ENCODE results near the gene KCNQ1OT1.

Gene KCNQ1OT1

DNA sequence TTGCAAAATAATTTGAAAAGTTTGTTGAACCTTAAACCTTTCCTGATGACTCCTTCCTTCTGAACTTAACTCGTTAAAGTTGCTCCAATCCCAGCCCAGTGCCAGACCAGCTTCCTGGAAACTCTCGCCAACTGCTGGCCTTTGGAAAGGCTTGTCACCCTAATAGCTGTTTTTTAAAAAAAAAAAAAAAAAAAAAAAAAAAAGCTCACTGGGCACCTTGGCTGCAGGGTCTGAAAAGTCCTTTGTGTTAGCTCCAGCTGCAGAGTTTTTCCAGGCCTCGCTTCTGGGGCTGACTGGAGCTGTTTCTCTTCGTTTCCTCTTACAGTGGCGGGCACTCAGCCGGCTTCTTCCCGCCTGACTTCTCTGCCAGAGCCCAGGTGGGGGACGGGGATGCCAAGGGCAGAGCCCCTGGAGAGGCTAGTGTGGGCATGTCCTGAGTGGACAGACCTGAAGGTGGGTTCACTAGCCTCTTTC lies 25.1 kb downstream of the KCNQ1OT1 start:
- in situ Hi-C loops (cut with MboI; ENCODE audit: low sequenced_read_pairs, unreplicated experiment), result no loop called here
- TF ChIP-seq, protein P1, sequence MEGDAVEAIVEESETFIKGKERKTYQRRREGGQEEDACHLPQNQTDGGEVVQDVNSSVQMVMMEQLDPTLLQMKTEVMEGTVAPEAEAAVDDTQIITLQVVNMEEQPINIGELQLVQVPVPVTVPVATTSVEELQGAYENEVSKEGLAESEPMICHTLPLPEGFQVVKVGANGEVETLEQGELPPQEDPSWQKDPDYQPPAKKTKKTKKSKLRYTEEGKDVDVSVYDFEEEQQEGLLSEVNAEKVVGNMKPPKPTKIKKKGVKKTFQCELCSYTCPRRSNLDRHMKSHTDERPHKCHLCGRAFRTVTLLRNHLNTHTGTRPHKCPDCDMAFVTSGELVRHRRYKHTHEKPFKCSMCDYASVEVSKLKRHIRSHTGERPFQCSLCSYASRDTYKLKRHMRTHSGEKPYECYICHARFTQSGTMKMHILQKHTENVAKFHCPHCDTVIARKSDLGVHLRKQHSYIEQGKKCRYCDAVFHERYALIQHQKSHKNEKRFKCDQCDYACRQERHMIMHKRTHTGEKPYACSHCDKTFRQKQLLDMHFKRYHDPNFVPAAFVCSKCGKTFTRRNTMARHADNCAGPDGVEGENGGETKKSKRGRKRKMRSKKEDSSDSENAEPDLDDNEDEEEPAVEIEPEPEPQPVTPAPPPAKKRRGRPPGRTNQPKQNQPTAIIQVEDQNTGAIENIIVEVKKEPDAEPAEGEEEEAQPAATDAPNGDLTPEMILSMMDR (IDR thresholded peaks at IDR 0.05; ENCODE audit: borderline replicate concordance, control extremely low read depth, extremely low read depth, insufficient read depth, missing control alignments), result no peak
- no peak for DNase-seq (ENCODE audit: low spot score)

DNA sequence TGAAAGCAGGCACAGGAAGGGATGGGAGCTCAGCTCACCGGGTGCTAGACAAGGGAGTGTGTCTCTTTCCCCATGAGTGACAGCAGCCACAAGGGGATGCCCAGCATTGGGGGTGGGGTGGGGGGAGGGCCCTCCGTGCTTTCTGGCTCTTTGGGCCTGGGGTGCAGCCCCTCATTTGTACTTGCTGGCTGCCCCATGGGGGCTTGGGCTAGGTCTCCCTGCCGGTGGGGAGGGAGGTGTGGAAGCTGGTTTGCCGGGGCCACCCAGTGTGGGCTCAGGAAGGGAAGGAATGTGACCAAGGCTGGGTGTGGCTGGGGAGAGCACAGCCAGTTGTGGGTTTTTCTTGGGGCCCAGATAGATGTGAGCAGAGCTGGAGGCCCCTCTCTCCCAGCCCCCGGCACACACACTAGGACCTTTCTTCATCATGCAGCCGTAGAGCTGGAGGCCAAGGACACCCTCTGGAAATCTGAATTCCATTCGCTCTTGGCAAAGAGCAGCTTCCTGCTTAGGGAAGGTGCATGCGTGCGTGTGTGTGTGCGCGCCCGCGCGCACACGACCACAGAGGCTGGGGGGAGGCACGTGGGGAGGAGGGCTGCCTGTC lies 25.8 kb downstream of the KCNQ1OT1 start:
- TF ChIP-seq, protein P1 (IDR thresholded peaks at IDR 0.05; ENCODE audit: borderline replicate concordance, control extremely low read depth, extremely low read depth, insufficient read depth, missing control alignments), result no peak
- in situ Hi-C loops (cut with MboI; ENCODE audit: low sequenced_read_pairs, unreplicated experiment), result no loop called here
- no peak for DNase-seq (ENCODE audit: low spot score)

DNA sequence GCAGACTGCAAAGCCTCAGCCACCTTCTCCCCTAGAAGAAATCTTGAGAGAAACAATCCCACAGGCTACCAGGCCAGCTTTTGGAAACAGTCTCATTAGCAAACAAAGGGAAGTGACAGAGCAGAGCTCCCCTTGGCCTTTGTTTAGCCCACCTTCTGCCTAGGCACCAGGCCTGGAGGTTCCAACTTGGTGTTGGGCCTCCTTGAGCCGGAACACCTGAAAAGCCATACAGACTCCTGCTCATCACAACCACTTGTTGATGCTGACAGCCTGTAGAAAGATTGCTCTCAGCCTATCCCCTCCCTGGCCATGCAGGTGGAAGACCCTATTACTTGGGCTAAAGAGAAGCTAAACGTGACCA lies 26.6 kb downstream of the KCNQ1OT1 start:
- in situ Hi-C loops (cut with MboI; ENCODE audit: low sequenced_read_pairs, unreplicated experiment), result no loop called here
- DNase-seq (ENCODE audit: low spot score), result no peak
- TF ChIP-seq, protein P1 (IDR thresholded peaks at IDR 0.05; ENCODE audit: borderline replicate concordance, control extremely low read depth, extremely low read depth, insufficient read depth, missing control alignments), result no peak

DNA sequence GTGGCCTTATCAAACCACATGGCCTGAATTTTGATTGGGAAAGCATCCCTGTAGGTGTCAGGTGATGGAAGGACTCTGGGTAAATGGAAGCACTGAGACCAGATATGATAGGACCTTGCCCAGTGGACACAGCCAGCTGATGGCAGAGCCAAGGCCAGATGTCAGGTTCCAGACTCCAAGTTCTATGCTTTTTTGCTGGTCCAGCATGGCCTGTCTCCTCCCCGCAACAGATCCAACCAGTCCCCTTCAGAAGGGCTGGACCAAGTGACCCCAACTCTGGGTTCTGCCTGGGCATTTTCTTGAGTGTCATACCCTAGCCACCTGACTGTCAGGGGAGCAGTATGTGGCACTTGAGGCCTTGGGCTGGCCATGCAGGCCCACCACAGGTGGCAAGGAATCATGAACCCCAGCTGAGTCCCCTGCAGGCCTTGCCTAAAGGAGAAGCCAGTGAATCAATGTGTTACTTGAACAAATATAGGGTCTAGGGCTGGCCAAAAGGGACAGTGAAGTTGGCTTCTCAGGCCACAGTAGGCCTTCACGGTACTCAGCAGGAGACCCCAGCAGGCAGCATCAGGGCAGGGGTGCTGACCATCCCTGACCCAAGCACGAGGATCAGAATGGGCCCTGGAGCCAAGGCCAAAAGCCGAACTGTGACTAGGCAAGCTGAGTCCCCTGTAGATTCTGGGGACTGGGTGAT lies 27.1 kb downstream of the KCNQ1OT1 start:
- in situ Hi-C loops (cut with MboI; ENCODE audit: low sequenced_read_pairs, unreplicated experiment), result no loop called here
- no peak for DNase-seq (ENCODE audit: low spot score)
- TF ChIP-seq, protein P1 (IDR thresholded peaks at IDR 0.05; ENCODE audit: borderline replicate concordance, control extremely low read depth, extremely low read depth, insufficient read depth, missing control alignments), result no peak

DNA sequence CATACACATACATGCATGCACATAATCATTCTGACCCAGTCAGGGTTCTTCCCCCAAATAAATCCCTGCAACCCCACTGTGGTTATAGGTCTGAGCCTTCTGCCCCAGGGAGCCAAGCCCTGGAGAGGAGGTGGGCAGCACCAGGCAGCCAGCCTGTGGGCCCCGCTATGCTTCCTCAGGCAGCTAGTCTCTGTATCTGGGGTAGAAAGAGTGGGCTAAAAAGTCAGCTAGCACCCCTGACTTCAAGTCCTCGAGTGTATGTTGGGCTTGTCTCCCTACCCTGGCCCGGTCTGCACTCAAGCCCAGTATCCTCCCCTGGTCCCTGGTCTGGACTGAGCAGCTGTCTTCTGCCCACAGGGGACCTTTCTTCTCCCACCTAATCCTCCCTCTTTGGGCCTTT lies 28.0 kb downstream of the KCNQ1OT1 start:
- DNase-seq (ENCODE audit: low spot score), result no peak
- in situ Hi-C loops (cut with MboI; ENCODE audit: low sequenced_read_pairs, unreplicated experiment), result no loop called here
- TF ChIP-seq, protein P1 (IDR thresholded peaks at IDR 0.05; ENCODE audit: borderline replicate concordance, control extremely low read depth, extremely low read depth, insufficient read depth, missing control alignments), result no peak

DNA sequence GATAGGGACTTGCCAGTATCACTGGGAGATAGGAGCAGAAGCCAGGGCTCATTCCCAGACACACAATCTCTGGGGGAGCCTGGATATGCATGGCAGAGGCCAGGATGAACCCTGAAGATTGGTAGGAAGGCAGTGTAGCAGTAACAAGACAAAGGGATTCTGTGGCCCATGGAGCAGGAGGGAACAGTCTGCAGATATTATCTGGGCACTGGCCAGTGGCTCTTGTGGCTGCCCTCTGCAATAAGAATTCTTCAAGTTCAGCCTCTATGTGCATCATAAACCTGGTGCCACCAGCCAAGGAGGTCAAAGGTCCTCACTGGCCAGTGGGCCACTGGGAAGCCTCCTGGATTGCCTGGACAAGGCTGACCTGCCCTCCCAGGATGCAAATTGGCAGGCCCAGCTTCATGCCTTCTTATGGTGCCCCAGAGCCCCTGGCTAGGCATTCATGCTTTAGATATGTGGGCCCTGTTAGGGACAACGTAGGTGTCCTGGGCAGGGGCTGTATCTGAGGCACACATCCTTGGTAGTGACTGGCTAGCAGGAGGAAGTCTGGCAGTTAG lies 29.2 kb downstream of the KCNQ1OT1 start:
- TF ChIP-seq, protein P1 (IDR thresholded peaks at IDR 0.05; ENCODE audit: borderline replicate concordance, control extremely low read depth, extremely low read depth, insufficient read depth, missing control alignments), result no peak
- no peak for DNase-seq (ENCODE audit: low spot score)
- in situ Hi-C loops (cut with MboI; ENCODE audit: low sequenced_read_pairs, unreplicated experiment), result no loop called here

Measured in GM13976 (cell line).